Left kidney (tissue), 2 donors: Measurements from ENCODE around the gene DENND5A. TPM values are rescaled to one million over a fixed set of nuclear protein-coding genes. Genes with fewer than 3 reads are reported as not detected.
"Not testable (repeated sequence)": the region's sequence is repeated elsewhere in the genome, so short reads cannot be mapped to it uniquely, and the experiment has no call there.

ENCODE experiments used
- DNase-seq: peaks from one replicate; pipeline ENCODE4 v3.0.0-alpha.2; 2013
- polyA plus RNA-seq: library from polyadenylated mRNA; unstranded; fragments of 120-200 nt; gene quantifications from one replicate; pipeline ENCODE4 v1.2.1, GENCODE V29; 2013; ENCODE audit not compliant: insufficient read length

The DENND5A gene
- polyA plus RNA-seq, 1 donor = 101 TPM

GRCh38 chr11:9177438-9178091, 87.6 kb downstream of the DENND5A start:
- DNase-seq = no peak

DNA sequence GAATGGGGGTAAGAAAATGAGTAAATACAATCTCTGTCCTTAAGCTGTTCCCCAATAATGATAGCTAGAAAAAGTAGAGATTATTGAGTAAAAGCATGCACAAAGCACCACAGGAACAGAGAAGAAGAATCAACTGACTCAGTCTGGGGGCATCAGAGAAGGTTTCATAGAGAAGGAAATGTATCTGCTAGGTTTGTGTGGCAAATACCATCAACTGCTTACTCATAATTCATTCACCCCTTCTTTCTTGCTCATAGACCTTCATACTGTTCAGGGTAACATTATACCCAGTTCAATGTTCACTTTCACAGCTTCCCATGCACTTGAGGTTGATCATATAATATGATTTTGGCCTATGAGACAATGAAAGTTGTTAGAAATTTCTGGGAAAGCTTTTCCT, 88.6 kb downstream of the DENND5A start:
- no peak for DNase-seq

DNA sequence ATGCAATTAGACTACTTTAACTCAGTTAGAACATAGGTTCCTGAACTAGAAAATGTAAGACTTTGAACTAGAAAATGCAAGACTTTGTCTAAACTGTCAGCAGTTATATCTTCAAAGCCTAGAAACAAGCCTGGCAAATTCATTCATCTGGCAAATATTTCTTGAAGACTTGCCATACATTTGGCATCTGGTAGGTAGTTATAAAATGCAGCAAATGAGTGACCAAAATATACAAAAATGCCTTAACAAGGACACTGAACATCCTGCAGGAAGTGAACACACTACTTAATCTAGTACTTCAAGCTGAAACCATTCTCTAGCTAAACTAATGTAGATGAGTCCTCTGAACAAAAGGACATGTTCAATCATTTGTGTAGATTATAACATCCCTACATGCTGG, 89.0 kb downstream of the DENND5A start:
- no peak for DNase-seq

DNA sequence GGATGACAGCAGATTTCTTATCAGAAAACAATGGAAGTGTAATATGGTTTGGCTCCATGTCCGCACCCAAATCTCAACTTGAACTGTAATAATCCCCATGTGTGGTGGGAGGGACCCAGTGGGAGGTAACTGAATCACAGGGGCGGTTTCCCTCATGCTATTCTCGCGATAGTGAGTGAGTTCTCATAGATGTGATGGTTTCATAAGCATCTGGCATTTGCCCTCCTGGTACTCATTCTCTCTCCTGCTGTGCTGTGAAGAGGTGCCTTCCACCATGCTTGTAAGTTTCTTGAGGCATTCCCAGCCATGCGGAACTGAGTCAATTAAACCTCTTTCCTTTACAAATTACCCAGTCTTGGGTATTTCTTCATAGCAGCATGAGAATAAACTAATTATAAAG, 92.8 kb downstream of the DENND5A start:
- DNase-seq = no peak

DNA sequence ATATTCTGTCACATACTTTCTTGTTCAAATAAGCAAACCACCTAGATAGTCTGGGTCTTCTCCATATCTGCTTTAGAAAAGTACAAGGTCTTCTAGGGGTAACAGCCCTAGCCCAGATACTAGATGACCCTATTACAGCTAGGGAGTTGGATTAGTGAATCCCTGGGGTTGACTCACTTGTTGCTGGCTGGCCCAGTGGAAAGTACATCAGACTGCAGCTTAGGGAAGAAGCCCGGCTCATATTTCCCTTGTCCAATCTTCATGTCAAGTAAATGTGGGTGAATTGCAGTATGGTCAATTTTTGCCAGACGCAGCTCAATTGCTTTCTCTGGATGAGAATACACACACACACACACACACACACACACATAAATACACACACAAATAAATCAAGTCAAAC, 94.7 kb downstream of the DENND5A start:
- no peak for DNase-seq

DNA sequence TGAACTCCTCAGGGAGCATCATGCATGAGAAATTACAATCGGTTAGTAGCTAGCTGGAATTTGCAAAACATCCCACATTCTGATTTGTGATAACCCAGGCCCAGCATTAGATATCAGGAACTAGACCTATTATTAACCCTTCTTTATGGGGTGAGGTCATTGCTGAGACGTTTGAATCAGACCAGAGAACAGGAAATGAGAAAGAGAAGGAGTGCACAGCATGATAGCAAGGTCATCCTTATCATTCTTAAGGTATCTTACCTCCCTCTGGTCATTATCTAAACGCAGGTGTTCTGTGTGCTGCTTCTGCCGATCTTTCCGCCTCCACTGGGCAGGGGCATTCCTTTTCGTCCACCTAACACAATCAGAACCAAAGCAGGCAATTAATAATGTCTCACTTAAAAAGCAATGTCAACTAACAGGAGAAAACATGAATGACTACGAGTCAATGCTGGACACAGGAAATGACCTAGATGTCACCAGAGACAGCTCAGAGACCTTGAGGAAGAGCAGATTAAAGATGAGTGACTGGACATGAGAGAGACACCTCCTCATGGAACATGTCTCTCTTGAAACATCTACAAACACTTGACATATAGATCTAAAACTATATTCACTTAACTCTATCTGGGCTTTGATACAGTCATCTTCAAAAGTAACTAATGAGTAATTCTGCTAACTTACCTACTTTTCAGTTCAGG, 95.4 kb downstream of the DENND5A start:
- DNase-seq = no peak

GRCh38 chr11:9161991-9162390, 103.2 kb downstream of the DENND5A start:
- DNase-seq = not testable (repeated sequence)

DNA sequence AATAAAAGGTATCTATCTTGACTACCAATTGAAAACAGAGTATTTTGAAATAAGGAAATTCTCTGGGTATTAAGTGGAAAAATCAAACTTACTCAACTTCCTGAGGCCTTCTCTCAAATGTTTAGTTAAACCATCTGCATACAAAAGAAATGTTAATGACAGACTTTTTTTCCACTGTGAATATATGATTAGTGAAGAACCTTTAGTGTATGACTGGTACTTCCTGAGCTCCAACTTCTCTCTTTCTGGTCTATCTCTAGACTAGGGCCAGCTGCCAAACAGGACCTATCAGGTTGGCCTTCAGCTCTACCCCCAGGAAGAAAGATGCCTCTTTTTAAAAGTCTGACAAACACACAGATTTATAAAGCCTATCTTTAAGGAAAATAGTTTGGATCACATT, 105.0 kb downstream of the DENND5A start:
- DNase-seq = no peak

- DNase-seq = no peak
These were observed 106.2 kb downstream of the DENND5A start for GRCh38 chr11:9158898-9159391.

DNA sequence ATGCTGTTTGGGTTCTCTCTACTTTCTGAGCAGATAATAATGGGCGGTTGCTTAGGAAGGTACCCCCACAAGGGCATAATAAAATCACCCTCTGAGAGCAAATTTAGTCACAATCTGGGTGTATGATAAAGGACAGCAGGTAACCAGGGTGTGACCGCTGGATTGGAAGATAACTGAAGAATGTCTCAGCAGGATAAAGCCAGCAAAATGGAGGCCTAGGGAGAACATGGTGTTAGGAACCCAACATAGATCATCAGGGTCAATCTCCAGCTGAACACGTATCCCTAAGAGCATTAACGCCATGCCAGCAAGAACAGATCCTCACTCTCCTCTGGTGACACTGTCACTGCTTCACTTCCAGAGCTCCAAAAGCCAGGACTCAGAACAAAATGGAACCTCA, 109.2 kb downstream of the DENND5A start:
- DNase-seq = no peak

- DNase-seq = no peak
These were observed 111.5 kb downstream of the DENND5A start for GRCh38 chr11:9153651-9154050.

- no peak for DNase-seq
These were observed 113.5 kb downstream of the DENND5A start for GRCh38 chr11:9151631-9152030.

GRCh38 chr11:9150926-9151325, 114.2 kb downstream of the DENND5A start:
- DNase-seq = no peak

- no peak for DNase-seq
These were observed 114.6 kb downstream of the DENND5A start for GRCh38 chr11:9150501-9150900.

DNA sequence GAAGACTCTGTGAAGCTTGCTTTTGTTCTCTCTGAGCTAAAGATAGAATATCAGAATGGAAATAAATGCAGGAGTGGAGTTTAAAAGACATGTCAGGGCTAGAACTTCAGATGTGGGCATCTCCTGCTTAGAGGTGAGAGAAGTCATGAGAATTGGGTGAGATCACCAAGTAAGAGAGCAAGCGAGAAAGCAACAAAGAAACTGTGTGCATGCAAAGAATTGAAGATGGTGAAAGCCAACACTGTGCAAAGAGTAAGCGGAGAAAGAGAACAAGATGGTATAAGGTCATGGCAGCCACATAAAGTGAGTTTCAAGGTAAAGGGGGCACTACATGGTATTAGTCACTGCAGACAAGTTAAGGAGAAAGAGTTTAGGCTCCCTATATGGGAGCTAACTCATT, 116.4 kb downstream of the DENND5A start:
- DNase-seq = no peak

- no peak for DNase-seq
These were observed 117.1 kb downstream of the DENND5A start for GRCh38 chr11:9148035-9148434.

DNA sequence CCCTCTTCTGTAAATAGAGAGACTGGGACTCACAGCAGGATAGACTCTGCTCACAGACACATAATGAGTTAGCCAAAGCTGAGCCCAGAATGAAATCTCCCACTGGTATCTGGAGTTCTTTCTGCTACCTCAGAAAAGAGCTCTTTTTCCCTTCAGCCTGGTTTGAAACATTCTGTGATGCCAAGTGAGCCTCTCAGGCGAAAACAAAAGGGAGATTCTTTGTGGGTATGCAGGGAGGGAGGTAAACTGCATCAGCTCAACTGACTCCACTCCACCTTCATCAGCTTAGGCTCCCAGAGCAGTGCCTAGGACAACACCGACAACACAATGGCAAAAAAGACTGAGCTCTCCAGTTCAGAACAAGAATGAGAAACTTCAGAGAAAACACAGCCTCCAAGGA, 118.7 kb downstream of the DENND5A start:
- DNase-seq = no peak

- DNase-seq = no peak
These were observed 119.9 kb downstream of the DENND5A start for GRCh38 chr11:9145283-9145682.

DNA sequence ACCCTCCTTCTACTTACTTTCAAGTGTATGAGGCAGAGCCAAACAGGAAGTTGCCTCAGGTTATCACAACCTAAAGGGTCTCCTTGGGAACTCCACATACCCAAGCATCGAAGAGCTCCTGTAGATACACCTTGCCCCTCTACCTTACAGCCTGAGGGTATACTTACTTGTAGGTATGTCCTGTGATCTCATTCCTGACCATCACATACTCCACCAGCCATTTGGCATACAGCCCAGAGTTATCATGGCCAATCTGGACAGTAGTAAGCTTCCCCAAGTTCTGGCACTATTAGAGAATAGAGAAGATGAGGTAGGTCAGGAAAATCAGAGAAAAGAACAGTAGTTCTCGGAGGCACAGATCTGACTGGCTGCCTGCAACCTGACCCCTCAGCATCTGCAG, 120.3 kb downstream of the DENND5A start:
- no peak for DNase-seq

- DNase-seq = no peak
These were observed 121.4 kb downstream of the DENND5A start for GRCh38 chr11:9143721-9144120.

DNA sequence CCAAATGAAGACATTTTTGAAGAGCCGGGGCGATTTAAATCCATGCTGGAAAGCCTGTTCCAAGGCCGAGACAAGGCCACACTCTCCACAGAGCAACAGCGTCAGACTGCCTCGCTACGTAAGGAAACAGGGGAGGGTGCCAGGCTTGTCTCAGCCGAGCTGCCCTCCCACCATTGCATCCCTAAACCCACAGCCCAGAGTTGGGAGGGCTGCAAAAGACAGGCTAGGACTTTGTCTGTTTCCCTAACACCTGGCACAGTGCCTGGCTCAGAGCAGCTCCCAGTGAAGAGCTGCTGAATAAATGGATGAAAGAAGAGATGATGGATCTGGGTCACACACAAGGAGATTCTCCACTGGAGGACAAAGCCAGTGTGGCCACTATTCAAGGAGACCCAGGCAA, 122.4 kb downstream of the DENND5A start:
- DNase-seq = no peak

DNA sequence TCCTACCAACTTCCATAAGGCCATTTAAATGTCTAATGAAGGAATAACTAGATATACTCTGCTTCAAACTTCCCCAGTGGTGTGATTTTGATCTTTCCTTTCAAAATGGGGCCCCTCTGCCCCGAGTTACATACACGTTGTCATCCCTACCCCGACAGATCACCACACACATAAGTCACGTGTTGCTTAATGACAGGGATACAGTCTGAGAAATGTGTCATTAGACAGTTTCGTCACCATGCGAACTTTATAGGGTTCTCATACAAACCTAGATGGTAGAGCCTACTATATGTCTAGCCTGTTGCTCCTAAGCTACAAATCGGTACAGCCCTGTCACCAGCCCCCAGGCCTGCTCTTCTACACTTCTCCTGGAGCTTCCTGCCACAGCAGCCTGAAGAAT, 124.0 kb downstream of the DENND5A start:
- no peak for DNase-seq

- no peak for DNase-seq
These were observed 125.4 kb downstream of the DENND5A start for GRCh38 chr11:9139628-9140357.
